NCI-H2196 treated with DMSO at 0.1 percent for 48 hours (cell line): Measurements from ENCODE around the gene PKDREJ.

Source experiments
- DNase-seq: peaks from one replicate; lab custom pipeline; 2025; ENCODE audit not compliant: unreplicated experiment; lab: John Stamatoyannopoulos, UW

Gene PKDREJ

DNA sequence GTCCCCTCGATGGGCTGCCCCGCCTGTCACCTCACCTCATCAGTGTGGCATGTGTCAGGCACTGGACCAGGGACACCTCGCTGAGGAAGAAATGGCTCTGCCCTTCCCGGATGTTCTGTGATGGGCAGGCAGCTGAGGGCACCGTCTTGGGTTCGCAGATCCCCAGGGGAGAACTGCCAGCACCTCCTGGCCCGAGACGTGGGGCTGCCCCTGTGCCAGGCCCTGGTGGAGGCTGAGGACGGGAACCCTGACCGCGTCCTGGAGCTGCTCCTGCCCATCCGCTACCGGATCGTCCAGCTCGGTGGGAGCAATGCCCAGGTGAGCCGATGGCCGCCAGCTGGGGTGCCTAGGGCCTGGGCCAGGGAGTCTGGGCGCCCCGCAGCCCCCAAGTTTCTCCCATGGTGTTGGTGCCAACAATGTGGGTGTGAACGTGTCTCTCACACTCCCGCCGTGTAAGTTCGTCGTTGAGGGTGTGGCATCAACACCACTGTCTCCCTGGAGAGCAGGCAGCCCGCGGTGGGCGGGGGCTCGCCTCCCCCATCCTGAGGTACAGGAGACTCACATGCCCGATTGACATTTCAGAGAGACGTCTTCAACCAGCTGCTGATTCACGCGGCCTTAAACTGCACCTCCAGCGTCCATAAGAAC lies 26.2 kb upstream of the PKDREJ start:
- no peak for DNase-seq

DNA sequence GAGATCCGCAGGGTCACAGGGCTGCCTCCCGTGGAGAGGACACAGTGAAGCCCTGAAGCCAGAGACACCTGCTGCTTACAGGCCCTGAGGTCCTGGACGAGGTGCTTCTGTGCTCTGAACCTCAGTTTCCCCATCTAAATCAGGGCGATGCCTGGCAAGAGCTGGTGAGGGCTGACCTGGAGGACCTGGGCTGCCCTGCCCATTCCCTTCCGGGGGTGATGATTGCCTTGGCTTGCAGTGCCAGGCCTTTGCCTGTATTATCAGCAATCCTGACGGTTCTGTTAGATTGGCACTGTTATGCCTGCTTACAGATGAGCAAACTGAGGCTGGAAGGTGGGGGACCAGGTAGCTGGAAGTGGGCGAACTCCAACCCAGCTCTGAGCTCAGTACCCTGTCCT lies 25.7 kb upstream of the PKDREJ start:
- DNase-seq, result no peak

DNA sequence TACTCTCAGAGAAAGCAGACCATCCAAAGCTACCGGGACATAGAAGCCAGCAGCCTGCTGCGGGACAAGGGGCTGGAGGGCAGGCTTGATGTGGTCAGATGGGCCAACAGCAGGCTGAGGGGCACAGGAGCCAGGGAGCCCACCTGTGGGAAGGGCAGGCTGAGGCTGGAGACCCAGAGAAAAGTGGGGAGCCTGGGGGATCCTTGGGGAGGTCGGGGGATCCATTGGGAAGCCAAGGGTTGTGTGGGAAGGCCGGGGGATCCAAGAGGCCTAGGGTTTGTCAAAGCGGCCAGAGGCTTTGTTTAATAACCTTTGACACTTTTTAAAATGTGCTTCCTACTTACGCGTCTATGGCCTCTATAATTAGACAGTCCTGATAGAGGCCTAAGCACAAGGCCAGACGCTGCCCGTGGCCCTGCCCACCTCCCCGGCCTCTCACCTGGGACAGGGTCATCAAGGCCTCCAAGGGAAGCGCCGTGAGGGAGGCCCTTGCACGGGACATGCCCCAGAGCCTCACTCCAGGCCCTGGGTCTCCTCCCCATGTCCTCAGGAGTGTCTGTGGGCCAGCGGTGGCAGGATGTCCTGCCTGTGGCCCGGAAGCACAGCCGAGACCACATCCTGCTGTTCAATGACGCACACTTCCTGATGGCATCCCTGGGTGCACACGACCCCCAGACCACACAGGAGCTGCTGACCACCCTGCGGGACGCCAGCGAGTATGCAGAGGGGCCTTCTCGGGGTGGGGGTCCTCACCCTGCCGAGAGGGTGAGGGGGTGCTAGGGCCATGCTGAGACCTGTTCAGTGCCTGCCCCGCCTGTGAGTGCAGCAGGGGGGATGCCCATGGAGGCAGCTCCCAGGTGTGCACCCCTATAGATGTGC lies 25.0 kb upstream of the PKDREJ start:
- DNase-seq, result no peak

GRCh38 chr22:46286941-46287872 lies 24.1 kb upstream of the PKDREJ start:
- DNase-seq, result no peak

DNA sequence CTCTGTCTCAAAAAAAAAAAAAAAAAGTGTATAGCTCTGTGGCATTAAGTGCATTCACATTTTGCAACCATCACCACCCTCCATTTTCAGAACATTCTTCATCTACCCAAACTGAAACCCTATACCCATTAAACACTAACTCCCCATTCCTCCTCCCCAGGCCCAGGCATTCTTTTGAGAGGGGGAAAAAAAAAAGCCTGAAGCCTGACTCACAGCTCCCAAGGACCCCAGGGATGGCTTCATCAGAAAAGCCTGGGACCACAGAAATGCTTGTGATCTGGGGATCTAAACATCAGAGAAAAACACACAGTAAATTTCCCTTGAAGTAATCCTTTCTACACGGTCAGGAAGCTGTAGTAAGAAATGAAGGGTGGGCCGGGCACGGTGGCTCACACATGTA lies 22.9 kb upstream of the PKDREJ start:
- no peak for DNase-seq

GRCh38 chr22:46281866-46282678 lies 18.9 kb upstream of the PKDREJ start:
- DNase-seq, result no peak

DNA sequence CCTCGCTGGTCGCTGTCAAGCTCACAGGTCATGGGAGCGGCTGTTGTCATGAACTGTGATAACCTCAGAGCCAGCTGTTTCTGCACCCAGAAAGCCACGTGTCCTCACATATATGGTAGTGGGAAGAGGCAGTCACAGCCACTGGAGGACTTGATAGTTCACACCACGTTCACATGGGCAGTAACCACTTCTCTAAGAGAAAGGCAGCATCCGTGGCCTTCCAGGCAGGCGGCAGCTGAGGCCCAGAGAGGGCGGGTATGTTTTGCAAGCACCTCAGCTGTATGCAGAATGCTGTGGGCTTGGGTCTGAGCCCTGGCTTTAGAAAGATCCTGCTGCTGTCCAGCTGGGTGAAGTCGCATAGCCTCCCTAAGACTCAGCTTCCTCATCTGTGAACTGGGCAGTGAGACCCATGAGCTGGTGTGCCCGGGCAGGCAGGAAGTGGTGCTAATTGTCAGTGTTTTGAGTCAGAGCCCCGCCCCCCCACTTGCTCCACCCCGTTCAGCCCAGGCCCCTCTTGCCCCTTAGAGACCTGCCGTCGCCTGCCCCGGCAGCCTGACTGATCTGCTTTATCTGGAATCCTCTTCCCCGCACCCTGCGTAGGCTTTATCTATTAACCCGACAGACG lies 18.0 kb upstream of the PKDREJ start:
- no peak for DNase-seq

- DNase-seq, result no peak
Observed at GRCh38 chr22:46280063-46280817, 17.1 kb upstream of the PKDREJ start.

DNA sequence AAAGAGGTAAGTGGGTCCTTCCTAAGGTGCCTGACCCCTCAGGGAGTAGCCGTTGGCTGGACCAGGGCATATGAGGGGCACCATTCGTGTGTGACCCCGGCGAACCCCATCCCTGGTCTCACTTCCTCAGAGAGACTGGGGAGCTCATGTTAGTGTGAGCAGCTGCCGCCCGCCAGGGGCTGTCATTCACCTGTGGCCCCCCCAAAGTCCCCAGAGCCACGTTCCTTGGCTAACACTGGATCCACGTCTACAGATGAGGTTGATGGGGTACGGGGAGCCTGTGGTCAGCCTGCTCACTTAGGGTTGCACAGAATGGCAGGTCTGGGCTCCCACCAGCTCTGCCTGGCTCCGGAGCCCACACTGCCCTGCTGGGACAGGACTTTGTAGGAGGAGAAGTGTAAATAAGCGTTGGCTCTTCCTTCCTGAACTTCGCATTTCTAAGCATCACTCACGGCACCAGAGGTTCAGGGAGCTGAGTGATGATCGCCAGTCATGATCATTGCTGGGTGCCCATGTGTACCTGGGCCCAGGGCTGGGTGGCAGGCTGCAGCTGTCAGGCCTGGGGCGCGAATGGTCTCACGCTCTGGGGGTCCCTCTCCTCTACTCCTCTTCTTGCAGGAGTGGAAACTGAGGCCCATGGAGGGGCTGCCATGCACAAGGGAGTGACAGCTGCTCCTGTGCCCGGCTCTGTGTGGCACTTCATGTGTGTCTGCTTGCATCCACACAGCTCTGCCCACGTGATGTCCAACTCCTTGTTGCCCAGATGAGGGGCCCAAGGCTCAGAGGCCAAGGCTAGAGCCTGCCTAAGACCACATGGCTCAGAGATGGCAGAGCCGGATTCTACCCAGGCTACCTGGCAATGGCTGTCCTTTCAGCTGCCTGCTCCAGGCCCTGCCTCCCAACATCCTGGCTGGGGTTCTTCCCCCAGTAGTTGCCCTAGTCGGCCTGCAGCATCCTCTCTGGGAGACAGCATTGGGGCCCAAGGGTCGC lies 15.8 kb upstream of the PKDREJ start:
- DNase-seq, result no peak

DNA sequence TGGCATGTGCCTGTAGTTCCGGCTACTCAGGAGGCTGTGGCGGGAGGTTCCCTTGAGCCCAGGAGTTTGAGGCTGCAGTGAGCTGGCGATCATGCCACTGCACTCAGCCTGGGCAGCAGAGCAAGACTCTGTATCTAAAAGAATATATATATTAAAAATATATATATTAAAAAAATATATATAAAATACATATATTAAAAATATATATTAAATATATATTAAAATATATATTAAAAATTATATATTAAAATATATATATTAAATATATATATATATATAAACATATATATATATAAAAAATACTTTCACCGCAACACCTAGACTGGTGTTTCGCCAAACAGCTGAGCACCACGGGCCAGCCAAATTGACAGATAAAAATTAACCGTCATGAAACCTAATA lies 13.4 kb upstream of the PKDREJ start:
- no peak for DNase-seq

DNA sequence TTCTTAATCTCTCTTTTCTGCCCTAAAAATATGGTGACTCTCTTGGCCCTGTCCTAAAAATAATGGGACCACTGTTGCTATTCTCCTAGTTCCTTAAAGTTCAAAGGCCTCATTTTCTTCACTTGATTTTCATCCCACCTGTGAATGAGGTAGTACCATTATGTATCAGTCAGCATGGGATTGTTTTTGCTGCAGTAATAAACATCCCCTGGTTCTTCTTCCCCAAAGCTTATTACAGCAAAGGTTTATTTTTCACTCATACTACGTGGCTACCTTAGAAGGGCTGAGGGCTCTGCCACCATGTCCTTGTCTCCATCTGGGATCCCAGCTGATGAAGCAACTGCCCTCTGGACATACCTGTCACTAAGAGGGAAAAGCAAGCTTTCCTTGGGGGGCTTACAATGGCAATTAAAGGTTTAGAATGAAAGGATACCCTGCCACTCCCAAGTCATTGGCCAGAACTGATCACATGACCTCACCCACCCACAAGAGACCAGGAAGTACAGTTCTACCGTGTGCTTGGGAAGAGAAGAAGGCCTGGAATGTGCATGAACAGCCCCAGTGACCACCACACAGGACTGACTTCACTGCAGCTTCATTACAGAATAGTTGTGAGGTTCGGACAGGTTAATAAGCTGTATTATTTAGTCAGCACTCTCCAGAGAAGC lies 12.4 kb upstream of the PKDREJ start:
- DNase-seq, result no peak

DNA sequence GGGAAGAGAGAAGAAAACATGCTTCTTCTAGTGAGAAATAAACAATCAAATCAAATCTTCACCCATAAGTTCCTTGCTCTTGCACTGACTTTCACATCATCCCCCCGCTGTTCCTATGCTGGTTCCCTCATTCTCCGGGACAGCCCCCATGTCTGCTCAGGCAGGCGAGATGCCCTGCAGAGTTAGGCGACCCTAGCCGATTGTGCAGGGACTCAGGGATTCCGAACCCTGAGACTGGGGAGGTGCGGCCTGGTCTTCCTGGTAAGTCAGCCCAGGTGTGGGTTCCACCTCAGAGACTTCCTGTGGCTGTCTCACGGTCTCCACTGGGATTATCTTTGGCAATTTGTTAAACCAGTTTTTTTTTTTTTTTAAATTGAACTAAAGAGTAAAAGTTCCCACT lies 11.2 kb upstream of the PKDREJ start:
- DNase-seq, result no peak

- no peak for DNase-seq
Observed at GRCh38 chr22:46273432-46274148, 10.4 kb upstream of the PKDREJ start.

DNA sequence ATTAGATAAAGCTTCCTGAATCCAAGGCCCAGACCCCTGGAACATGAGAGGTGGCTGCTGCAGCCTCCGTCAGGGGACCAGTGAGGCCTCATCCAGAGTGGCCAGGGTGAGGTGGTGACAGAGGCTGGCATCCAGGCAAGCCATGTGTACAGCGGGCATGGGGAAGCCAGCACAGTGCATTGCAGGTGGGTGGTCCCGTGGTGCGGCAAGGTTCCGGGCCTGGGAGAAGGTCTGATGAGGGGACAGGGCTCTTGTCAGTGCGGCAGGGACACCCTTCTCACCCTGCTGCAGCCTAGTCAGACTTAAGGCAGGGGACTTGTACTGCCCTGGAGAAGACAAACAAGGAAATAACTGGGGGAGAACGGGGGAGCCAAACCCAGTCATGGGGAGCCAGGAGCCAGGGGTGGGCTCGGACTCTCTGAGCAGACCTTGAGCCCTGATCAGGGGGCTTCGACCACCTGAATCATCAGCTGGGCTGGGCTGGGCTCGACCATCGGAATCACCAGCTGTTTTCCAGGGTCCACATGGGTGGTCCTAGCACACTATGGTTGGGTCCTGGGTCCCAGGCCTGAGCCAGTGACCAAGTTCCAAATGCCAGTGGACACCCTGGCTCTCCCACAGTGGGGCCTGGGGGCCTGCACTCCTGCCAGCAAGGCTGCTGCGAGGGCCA lies 9.8 kb upstream of the PKDREJ start:
- DNase-seq, result no peak

DNA sequence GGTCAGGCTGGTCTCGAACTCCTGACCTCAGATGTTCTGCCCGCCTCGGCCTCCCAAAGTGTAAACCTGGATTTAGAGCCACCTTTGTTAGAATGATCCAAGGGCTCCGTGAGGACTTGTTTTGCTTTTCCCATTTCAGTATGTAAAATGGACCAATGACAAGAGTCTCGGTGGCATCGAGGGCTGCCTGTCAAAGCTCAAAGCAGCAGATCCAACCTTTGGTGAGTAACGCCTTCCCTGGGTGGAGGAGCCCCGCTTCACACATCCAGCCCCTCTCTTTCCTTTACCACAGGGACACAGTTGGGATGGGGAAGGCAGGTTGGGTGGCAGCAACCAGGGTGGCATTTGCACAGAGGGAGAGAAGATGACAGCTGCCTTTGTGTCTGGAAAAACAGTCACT lies 9.1 kb upstream of the PKDREJ start:
- DNase-seq, result no peak

- DNase-seq, result no peak
Observed at GRCh38 chr22:46269564-46269963, 6.4 kb upstream of the PKDREJ start.
